SU-DHL-6 (cell line): ENCODE results near the gene SURF2.

ENCODE experiments used
- H2AFZ ChIP-seq: fragments of 200-600 bp; sonication (generic); 2 replicates; pipeline ENCODE4 v1.6.1; 2014; ENCODE audit warnings: low read depth, mild to moderate bottlenecking, moderate library complexity, mixed read lengths, antibody characterized with exemption, low read length; ENCODE audit not compliant: severe bottlenecking
- H3F3A ChIP-seq: fragments of 200-600 bp; shearing (Covaris generic); 2 replicates; pipeline ENCODE4 v1.6.0; 2016; ENCODE audit warnings: antibody characterized with exemption, mild to moderate bottlenecking; ENCODE audit not compliant: insufficient read depth
- H3K27ac ChIP-seq: fragments of 200-600 bp; sonication (generic); 2 replicates; pipeline ENCODE4 v1.5.1; 2016; ENCODE audit warnings: low read depth, mild to moderate bottlenecking, low read length, moderate library complexity, mixed read lengths
- H3K27me3 ChIP-seq: fragments of 200-600 bp; sonication (generic), shearing (Covaris generic); 2 replicates; pipeline ENCODE4 v1.6.0; 2014; ENCODE audit warnings: mild to moderate bottlenecking, low read length
- H3K36me3 ChIP-seq: fragments of 200-600 bp; sonication (generic); 2 replicates; pipeline ENCODE4 v1.6.1; 2014; ENCODE audit warnings: mild to moderate bottlenecking, low read length, mixed read lengths
- H3K4me2 ChIP-seq: fragments of 300-600, 200-600 bp; shearing (Covaris generic), sonication (generic); 2 replicates; pipeline ENCODE4 v1.6.0; 2014; ENCODE audit warnings: low read length, low read depth, mild to moderate bottlenecking; ENCODE audit not compliant: poor library complexity, severe bottlenecking
- H3K4me3 ChIP-seq: fragments of 200-600 bp; sonication (generic); 2 replicates; pipeline ENCODE4 v1.5.1; 2014; ENCODE audit warnings: antibody characterized with exemption, low read length, mild to moderate bottlenecking, mixed read lengths; ENCODE audit not compliant: insufficient read depth, poor library complexity, severe bottlenecking
- H3K79me2 ChIP-seq: fragments of 200-600 bp; sonication (generic); 2 replicates; pipeline ENCODE4 v1.6.1; 2014; ENCODE audit warnings: mild to moderate bottlenecking, low read length, moderate library complexity; ENCODE audit not compliant: insufficient read depth
- H3K9ac ChIP-seq: fragments of 200-600 bp; sonication (generic); 2 replicates; pipeline ENCODE4 v1.7.0; 2014; ENCODE audit warnings: mild to moderate bottlenecking, low read length
- H3K9me2 ChIP-seq: fragments of 200-600 bp; sonication (generic); replicated peaks from 2 replicates; pipeline ENCODE4 v1.6.1; 2014; ENCODE audit warnings: low read length; ENCODE audit not compliant: insufficient read depth
- H3K9me3 ChIP-seq: fragments of 200-600 bp; sonication (generic); 2 replicates; pipeline ENCODE4 v1.6.1; 2014; ENCODE audit warnings: low read length, mixed read lengths; ENCODE audit not compliant: insufficient read depth
- H4K20me1 ChIP-seq: fragments of 200-600 bp; sonication (generic); 2 replicates; pipeline ENCODE4 v1.6.1; 2014; ENCODE audit warnings: low read depth, mild to moderate bottlenecking, antibody characterized with exemption, low read length, moderate library complexity, mixed read lengths
- CTCF ChIP-seq: fragments of 200-600 bp; sonication (generic); IDR thresholded peaks from one replicate; pipeline ENCODE4 v1.5.1; 2017; ENCODE audit warnings: antibody characterized with exemption, mild to moderate bottlenecking, low read length, moderate library complexity; ENCODE audit not compliant: insufficient read depth, poor library complexity, severe bottlenecking
- EZH2phosphoT487 ChIP-seq: fragments of 200-600 bp; sonication (generic), shearing (Covaris generic); conservative IDR thresholded peaks from 2 replicates; pipeline ENCODE4 v1.6.1; 2018; ENCODE audit warnings: mild to moderate bottlenecking, antibody characterized with exemption, low read length, moderate library complexity, mixed read lengths

SURF2 gene

GRCh38 chr9:133406480-133407307, 50.3 kb downstream of the SURF2 start:
- Histone ChIP-seq H2AFZ (no peak overlapping the region), H3K36me3 (no peaks in the 10 kb centered on the region), H3K9ac (no peak overlapping the region), H3K79me2 (no peaks in the 10 kb centered on the region), H3K4me2 (no peak overlapping the region), H3F3A (no peaks in the 10 kb centered on the region), H3K27me3 (no peaks in the 10 kb centered on the region), H3K27ac (no peak overlapping the region), H3K9me2 (no peaks in the 10 kb centered on the region), H3K9me3 (no peaks in the 10 kb centered on the region), H3K4me3 (no peak overlapping the region), H4K20me1 (no peaks in the 10 kb centered on the region)
- TF ChIP-seq CTCF (peak; percentile 97), EZH2phosphoT487 (no peak)

- Histone ChIP-seq H3K9ac (no peak overlapping the region), H3K9me3 (no peaks in the 10 kb centered on the region), H3K79me2 (0 out of 2 replicates have a peak, but pooled peaks cover 6% of the 10 kb centered on the region), H4K20me1 (no peaks in the 10 kb centered on the region), H3K36me3 (no peaks in the 10 kb centered on the region), H3K9me2 (no peaks in the 10 kb centered on the region), H2AFZ (no peak overlapping the region), H3F3A (no peaks in the 10 kb centered on the region), H3K27ac (no peak overlapping the region), H3K27me3 (no peaks in the 10 kb centered on the region), H3K4me3 (no peak overlapping the region), H3K4me2 (no peak overlapping the region)
- TF ChIP-seq CTCF, result no peak
- no peak for TF ChIP-seq EZH2phosphoT487
These were observed 51.7 kb downstream of the SURF2 start for GRCh38 chr9:133408042-133408441.
